Measurements from ENCODE around the gene DYRK1A.

Gene DYRK1A

GRCh38 chr21:37367336-37367702, 746 bp downstream of the DYRK1A start:
- no peaks in the 10 kb centered on the region for H3K27me3 ChIP-seq (ENCODE audit: control insufficient read depth, insufficient read depth, low read length)
- no peaks in the 10 kb centered on the region for H3K36me3 ChIP-seq (ENCODE audit: control insufficient read depth, insufficient read depth, low read length)
- H3K4me3 ChIP-seq (ENCODE audit: low read length): no peak overlapping the region
- peak overlapping the region; percentile 94 for H3K9ac ChIP-seq (ENCODE audit: low read length)
- no peaks in the 10 kb centered on the region for H3K9me3 ChIP-seq (ENCODE audit: control insufficient read depth, low read length)
- H3K4me1 ChIP-seq (ENCODE audit: control insufficient read depth, insufficient read depth, low read length): peaks cover 14% of the 10 kb centered on the region

- peak overlapping the region; percentile 85 for H3K4me3 ChIP-seq (ENCODE audit: low read length)
- peaks cover 14% of the 10 kb centered on the region for H3K4me1 ChIP-seq (ENCODE audit: control insufficient read depth, insufficient read depth, low read length)
- H3K27me3 ChIP-seq (ENCODE audit: control insufficient read depth, insufficient read depth, low read length): no peaks in the 10 kb centered on the region
- no peaks in the 10 kb centered on the region for H3K36me3 ChIP-seq (ENCODE audit: control insufficient read depth, insufficient read depth, low read length)
- H3K9ac ChIP-seq (ENCODE audit: low read length): peak overlapping the region; percentile 89
- no peaks in the 10 kb centered on the region for H3K9me3 ChIP-seq (ENCODE audit: control insufficient read depth, low read length)
These were observed 1.3 kb downstream of the DYRK1A start for GRCh38 chr21:37367703-37368540.

- Histone ChIP-seq H3K36me3 (ENCODE audit: control insufficient read depth, insufficient read depth, low read length) (no peaks in the 10 kb centered on the region), H3K9me3 (ENCODE audit: control insufficient read depth, low read length) (no peaks in the 10 kb centered on the region), H3K27me3 (ENCODE audit: control insufficient read depth, insufficient read depth, low read length) (no peaks in the 10 kb centered on the region), H3K4me1 (ENCODE audit: control insufficient read depth, insufficient read depth, low read length) (peaks cover 14% of the 10 kb centered on the region), H3K4me3 (ENCODE audit: low read length) (peak overlapping the region; percentile 85), H3K9ac (ENCODE audit: low read length) (peak overlapping the region; percentile 89)
These were observed 2.1 kb downstream of the DYRK1A start for GRCh38 chr21:37368541-37369279.

GRCh38 chr21:37369307-37369854, 2.8 kb downstream of the DYRK1A start:
- peaks cover 14% of the 10 kb centered on the region for H3K4me1 ChIP-seq (ENCODE audit: control insufficient read depth, insufficient read depth, low read length)

GRCh38 chr21:37370152-37371040, 3.8 kb downstream of the DYRK1A start:
- Histone ChIP-seq H3K4me1 (ENCODE audit: control insufficient read depth, insufficient read depth, low read length) (peaks cover 21% of the 10 kb centered on the region), H3K27me3 (ENCODE audit: control insufficient read depth, insufficient read depth, low read length) (no peaks in the 10 kb centered on the region), H3K4me3 (ENCODE audit: low read length) (no peak overlapping the region), H3K9ac (ENCODE audit: low read length) (peak overlapping the region; percentile 30), H3K9me3 (ENCODE audit: control insufficient read depth, low read length) (no peaks in the 10 kb centered on the region), H3K36me3 (ENCODE audit: control insufficient read depth, insufficient read depth, low read length) (no peaks in the 10 kb centered on the region)

More at GRCh38 chr21:37369307-37369854, 2.8 kb downstream of the DYRK1A start:
- no peak overlapping the region for H3K4me3 ChIP-seq (ENCODE audit: low read length)
- H3K9ac ChIP-seq (ENCODE audit: low read length): peak overlapping the region; percentile 89
- H3K27me3 ChIP-seq (ENCODE audit: control insufficient read depth, insufficient read depth, low read length): no peaks in the 10 kb centered on the region
- no peaks in the 10 kb centered on the region for H3K36me3 ChIP-seq (ENCODE audit: control insufficient read depth, insufficient read depth, low read length)
- H3K9me3 ChIP-seq (ENCODE audit: control insufficient read depth, low read length): no peaks in the 10 kb centered on the region

- Histone ChIP-seq H3K9ac (ENCODE audit: low read length) (no peak overlapping the region), H3K9me3 (ENCODE audit: control insufficient read depth, low read length) (no peaks in the 10 kb centered on the region), H3K4me3 (ENCODE audit: low read length) (no peak overlapping the region), H3K4me1 (ENCODE audit: control insufficient read depth, insufficient read depth, low read length) (peaks cover 27% of the 10 kb centered on the region), H3K27me3 (ENCODE audit: control insufficient read depth, insufficient read depth, low read length) (no peaks in the 10 kb centered on the region), H3K36me3 (ENCODE audit: control insufficient read depth, insufficient read depth, low read length) (no peaks in the 10 kb centered on the region)
These were observed 4.4 kb downstream of the DYRK1A start for GRCh38 chr21:37371041-37371397.

- no peak overlapping the region for H3K4me3 ChIP-seq (ENCODE audit: low read length)
These were observed 5.7 kb downstream of the DYRK1A start for GRCh38 chr21:37372127-37372731.

GRCh38 chr21:37372951-37373350, 6.4 kb downstream of the DYRK1A start:
- peaks cover 35% of the 10 kb centered on the region for H3K4me1 ChIP-seq (ENCODE audit: control insufficient read depth, insufficient read depth, low read length)

More at GRCh38 chr21:37372127-37372731, 5.7 kb downstream of the DYRK1A start:
- no peaks in the 10 kb centered on the region for H3K27me3 ChIP-seq (ENCODE audit: control insufficient read depth, insufficient read depth, low read length)
- peaks cover 35% of the 10 kb centered on the region for H3K4me1 ChIP-seq (ENCODE audit: control insufficient read depth, insufficient read depth, low read length)
- H3K9ac ChIP-seq (ENCODE audit: low read length): no peak overlapping the region
- H3K36me3 ChIP-seq (ENCODE audit: control insufficient read depth, insufficient read depth, low read length): no peaks in the 10 kb centered on the region
- no peaks in the 10 kb centered on the region for H3K9me3 ChIP-seq (ENCODE audit: control insufficient read depth, low read length)

GRCh38 chr21:37373539-37373938, 7.0 kb downstream of the DYRK1A start:
- no peaks in the 10 kb centered on the region for H3K36me3 ChIP-seq (ENCODE audit: control insufficient read depth, insufficient read depth, low read length)
- H3K27me3 ChIP-seq (ENCODE audit: control insufficient read depth, insufficient read depth, low read length): no peaks in the 10 kb centered on the region
- no peak overlapping the region for H3K4me3 ChIP-seq (ENCODE audit: low read length)
- H3K9ac ChIP-seq (ENCODE audit: low read length): no peak overlapping the region
- peaks cover 39% of the 10 kb centered on the region for H3K4me1 ChIP-seq (ENCODE audit: control insufficient read depth, insufficient read depth, low read length)
- no peaks in the 10 kb centered on the region for H3K9me3 ChIP-seq (ENCODE audit: control insufficient read depth, low read length)

More at GRCh38 chr21:37372951-37373350, 6.4 kb downstream of the DYRK1A start:
- H3K27me3 ChIP-seq (ENCODE audit: control insufficient read depth, insufficient read depth, low read length): no peaks in the 10 kb centered on the region
- H3K9me3 ChIP-seq (ENCODE audit: control insufficient read depth, low read length): no peaks in the 10 kb centered on the region
- H3K4me3 ChIP-seq (ENCODE audit: low read length): no peak overlapping the region
- no peak overlapping the region for H3K9ac ChIP-seq (ENCODE audit: low read length)
- no peaks in the 10 kb centered on the region for H3K36me3 ChIP-seq (ENCODE audit: control insufficient read depth, insufficient read depth, low read length)

- Histone ChIP-seq H3K9ac (ENCODE audit: low read length) (no peak overlapping the region), H3K9me3 (ENCODE audit: control insufficient read depth, low read length) (no peaks in the 10 kb centered on the region), H3K36me3 (ENCODE audit: control insufficient read depth, insufficient read depth, low read length) (no peaks in the 10 kb centered on the region), H3K4me3 (ENCODE audit: low read length) (no peak overlapping the region), H3K4me1 (ENCODE audit: control insufficient read depth, insufficient read depth, low read length) (peaks cover 44% of the 10 kb centered on the region), H3K27me3 (ENCODE audit: control insufficient read depth, insufficient read depth, low read length) (no peaks in the 10 kb centered on the region)
These were observed 7.5 kb downstream of the DYRK1A start for GRCh38 chr21:37374027-37374426.

GRCh38 chr21:37375866-37376574, 9.4 kb downstream of the DYRK1A start:
- Histone ChIP-seq H3K4me1 (ENCODE audit: control insufficient read depth, insufficient read depth, low read length) (peaks cover 35% of the 10 kb centered on the region), H3K27me3 (ENCODE audit: control insufficient read depth, insufficient read depth, low read length) (no peaks in the 10 kb centered on the region), H3K9ac (ENCODE audit: low read length) (no peak overlapping the region), H3K36me3 (ENCODE audit: control insufficient read depth, insufficient read depth, low read length) (no peaks in the 10 kb centered on the region), H3K4me3 (ENCODE audit: low read length) (no peak overlapping the region), H3K9me3 (ENCODE audit: control insufficient read depth, low read length) (no peaks in the 10 kb centered on the region)
